ENCODE measurements around the gene ARF6. TPM values are rescaled to one million over a fixed set of nuclear protein-coding genes. Genes with fewer than 3 reads are reported as not detected.
"Not testable (repeated sequence)": the region's sequence is repeated elsewhere in the genome, so short reads cannot be mapped to it uniquely, and the experiment has no call there.

The ARF6 gene
- total RNA-seq, 1 donor from 2014 or later = 55.3 TPM

DNA sequence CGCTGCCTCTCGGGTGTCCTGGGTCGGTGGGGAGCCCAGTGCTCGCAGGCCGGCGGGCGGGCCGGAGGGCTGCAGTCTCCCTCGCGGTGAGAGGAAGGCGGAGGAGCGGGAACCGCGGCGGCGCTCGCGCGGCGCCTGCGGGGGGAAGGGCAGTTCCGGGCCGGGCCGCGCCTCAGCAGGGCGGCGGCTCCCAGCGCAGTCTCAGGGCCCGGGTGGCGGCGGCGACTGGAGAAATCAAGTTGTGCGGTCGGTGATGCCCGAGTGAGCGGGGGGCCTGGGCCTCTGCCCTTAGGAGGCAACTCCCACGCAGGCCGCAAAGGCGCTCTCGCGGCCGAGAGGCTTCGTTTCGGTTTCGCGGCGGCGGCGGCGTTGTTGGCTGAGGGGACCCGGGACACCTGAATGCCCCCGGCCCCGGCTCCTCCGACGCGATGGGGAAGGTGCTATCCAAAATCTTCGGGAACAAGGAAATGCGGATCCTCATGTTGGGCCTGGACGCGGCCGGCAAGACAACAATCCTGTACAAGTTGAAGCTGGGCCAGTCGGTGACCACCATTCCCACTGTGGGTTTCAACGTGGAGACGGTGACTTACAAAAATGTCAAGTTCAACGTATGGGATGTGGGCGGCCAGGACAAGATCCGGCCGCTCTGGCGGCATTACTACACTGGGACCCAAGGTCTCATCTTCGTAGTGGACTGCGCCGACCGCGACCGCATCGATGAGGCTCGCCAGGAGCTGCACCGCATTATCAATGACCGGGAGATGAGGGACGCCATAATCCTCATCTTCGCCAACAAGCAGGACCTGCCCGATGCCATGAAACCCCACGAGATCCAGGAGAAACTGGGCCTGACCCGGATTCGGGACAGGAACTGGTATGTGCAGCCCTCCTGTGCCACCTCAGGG lies 679 bp downstream of the ARF6 start:
- peaks cover 35% of the 10 kb centered on the region for H3K4me1 Mint-ChIP-seq (ENCODE audit: unreplicated experiment)
- TF ChIP-seq, protein P1, sequence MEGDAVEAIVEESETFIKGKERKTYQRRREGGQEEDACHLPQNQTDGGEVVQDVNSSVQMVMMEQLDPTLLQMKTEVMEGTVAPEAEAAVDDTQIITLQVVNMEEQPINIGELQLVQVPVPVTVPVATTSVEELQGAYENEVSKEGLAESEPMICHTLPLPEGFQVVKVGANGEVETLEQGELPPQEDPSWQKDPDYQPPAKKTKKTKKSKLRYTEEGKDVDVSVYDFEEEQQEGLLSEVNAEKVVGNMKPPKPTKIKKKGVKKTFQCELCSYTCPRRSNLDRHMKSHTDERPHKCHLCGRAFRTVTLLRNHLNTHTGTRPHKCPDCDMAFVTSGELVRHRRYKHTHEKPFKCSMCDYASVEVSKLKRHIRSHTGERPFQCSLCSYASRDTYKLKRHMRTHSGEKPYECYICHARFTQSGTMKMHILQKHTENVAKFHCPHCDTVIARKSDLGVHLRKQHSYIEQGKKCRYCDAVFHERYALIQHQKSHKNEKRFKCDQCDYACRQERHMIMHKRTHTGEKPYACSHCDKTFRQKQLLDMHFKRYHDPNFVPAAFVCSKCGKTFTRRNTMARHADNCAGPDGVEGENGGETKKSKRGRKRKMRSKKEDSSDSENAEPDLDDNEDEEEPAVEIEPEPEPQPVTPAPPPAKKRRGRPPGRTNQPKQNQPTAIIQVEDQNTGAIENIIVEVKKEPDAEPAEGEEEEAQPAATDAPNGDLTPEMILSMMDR (IDR thresholded peaks at IDR 0.05; ENCODE audit: unreplicated experiment) = no peak
- H3K4me3 Mint-ChIP-seq (ENCODE audit: unreplicated experiment) = peak overlapping the region; percentile 99
- H3K36me3 Mint-ChIP-seq (ENCODE audit: low read depth, unreplicated experiment) = peaks cover 28% of the 10 kb centered on the region
- H3K9me3 Mint-ChIP-seq (ENCODE audit: unreplicated experiment) = peaks cover 4% of the 10 kb centered on the region
- peak; percentile 57 for DNase-seq (ENCODE audit: low spot score)
- H3K27ac Mint-ChIP-seq (ENCODE audit: unreplicated experiment) = peak overlapping the region; percentile 95
- H3K27me3 Mint-ChIP-seq (ENCODE audit: unreplicated experiment) = peaks cover 14% of the 10 kb centered on the region

DNA sequence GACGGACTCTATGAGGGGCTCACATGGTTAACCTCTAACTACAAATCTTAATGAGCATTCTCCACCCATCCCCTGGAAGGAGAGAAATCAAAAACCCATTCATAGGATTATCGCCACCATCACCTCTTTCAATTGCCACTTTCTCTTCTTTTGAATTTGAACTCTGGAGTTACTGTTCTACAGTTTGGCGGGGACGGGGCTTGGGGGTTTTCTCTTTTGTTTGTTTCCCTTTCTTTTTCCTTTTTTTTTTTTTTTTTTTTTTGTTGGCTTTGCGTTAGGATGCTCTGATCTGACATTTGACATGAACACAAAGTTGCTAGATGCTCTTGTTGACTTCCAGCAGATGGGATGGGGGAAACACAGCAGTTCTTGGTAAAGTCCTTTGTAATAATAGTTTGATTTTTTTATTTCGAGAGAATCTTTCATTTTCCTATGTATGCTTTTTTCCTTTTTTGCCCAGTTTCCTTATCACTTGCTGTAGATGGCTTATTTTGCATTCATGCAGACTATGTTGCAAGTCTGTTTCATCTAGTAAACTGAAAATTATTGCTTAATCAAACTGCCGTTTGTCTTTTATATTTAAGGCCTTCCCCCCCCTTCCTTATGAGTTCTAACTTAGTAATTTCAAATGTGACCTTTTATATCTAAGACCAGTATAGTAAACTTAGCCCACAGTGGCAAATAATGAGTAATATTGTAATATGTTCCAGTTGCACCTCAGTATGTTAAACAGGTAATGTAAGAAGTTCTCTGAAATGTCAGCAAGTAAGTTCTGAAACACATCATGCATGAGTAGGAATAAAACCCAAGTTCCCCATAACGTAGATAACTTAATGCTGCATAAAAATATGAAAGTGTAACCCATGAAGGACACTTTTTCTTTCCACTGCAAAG lies 1.6 kb downstream of the ARF6 start:
- not testable (repeated sequence) for DNase-seq (ENCODE audit: low spot score); H3K9me3 Mint-ChIP-seq (ENCODE audit: unreplicated experiment)
- H3K4me3 Mint-ChIP-seq (ENCODE audit: unreplicated experiment) = peak overlapping the region; percentile 99
- peak overlapping the region; percentile 95 for H3K27ac Mint-ChIP-seq (ENCODE audit: unreplicated experiment)
- peaks cover 14% of the 10 kb centered on the region for H3K27me3 Mint-ChIP-seq (ENCODE audit: unreplicated experiment)
- H3K4me1 Mint-ChIP-seq (ENCODE audit: unreplicated experiment) = peaks cover 35% of the 10 kb centered on the region
- peaks cover 28% of the 10 kb centered on the region for H3K36me3 Mint-ChIP-seq (ENCODE audit: low read depth, unreplicated experiment)

DNA sequence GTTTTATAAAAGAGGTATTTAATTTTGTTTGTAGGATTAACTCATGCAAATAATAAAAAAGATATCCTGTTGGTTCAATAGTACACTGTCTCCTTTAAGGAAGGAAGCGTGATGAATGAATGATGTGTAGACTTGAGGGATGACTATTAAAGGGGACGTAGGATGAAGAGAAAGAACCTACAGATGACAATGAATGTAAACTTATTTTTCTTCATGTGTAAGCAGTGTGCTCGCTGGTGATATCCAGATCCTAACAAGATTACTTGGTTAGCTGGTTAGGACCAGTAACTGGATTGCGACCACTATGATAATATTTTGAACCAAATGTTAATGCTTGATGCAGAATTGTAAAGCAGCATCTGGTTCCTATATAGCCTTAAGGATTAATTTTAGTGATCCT lies 2.6 kb downstream of the ARF6 start:
- H3K27me3 Mint-ChIP-seq (ENCODE audit: unreplicated experiment) = peaks cover 14% of the 10 kb centered on the region
- H3K27ac Mint-ChIP-seq (ENCODE audit: unreplicated experiment) = no peak overlapping the region
- peak overlapping the region; percentile 78 for H3K4me3 Mint-ChIP-seq (ENCODE audit: unreplicated experiment)
- peaks cover 28% of the 10 kb centered on the region for H3K36me3 Mint-ChIP-seq (ENCODE audit: low read depth, unreplicated experiment)
- DNase-seq (ENCODE audit: low spot score) = no peak
- peaks cover 4% of the 10 kb centered on the region for H3K9me3 Mint-ChIP-seq (ENCODE audit: unreplicated experiment)
- TF ChIP-seq, protein P1 (IDR thresholded peaks at IDR 0.05; ENCODE audit: unreplicated experiment) = no peak
- peaks cover 35% of the 10 kb centered on the region for H3K4me1 Mint-ChIP-seq (ENCODE audit: unreplicated experiment)

DNA sequence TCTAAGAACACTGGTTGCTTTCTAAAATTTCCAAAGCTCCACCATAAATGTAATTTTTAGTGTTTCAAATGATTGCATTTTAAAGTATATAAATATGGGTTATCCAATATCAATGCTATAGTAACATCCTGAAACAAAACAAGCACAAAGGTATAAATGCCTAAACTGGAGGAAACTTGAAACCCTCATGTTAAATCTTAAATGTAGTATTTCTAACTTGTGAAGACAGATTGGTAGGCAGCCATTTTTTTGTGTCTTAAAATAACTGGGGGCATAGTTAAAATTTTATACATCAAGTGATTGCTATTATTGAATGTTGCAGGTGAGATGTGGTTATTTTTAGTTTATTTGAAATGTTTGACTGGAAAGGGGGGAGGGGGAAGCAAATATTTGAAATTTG lies 3.4 kb downstream of the ARF6 start:
- Mint-ChIP-seq H3K4me3 (ENCODE audit: unreplicated experiment) (peak overlapping the region; percentile 68), H3K27me3 (ENCODE audit: unreplicated experiment) (peaks cover 14% of the 10 kb centered on the region), H3K4me1 (ENCODE audit: unreplicated experiment) (peaks cover 35% of the 10 kb centered on the region), H3K36me3 (ENCODE audit: low read depth, unreplicated experiment) (peaks cover 28% of the 10 kb centered on the region), H3K27ac (ENCODE audit: unreplicated experiment) (peak overlapping the region; percentile 17)
- H3K9me3 Mint-ChIP-seq (ENCODE audit: unreplicated experiment); DNase-seq (ENCODE audit: low spot score): not testable (repeated sequence)

DNA sequence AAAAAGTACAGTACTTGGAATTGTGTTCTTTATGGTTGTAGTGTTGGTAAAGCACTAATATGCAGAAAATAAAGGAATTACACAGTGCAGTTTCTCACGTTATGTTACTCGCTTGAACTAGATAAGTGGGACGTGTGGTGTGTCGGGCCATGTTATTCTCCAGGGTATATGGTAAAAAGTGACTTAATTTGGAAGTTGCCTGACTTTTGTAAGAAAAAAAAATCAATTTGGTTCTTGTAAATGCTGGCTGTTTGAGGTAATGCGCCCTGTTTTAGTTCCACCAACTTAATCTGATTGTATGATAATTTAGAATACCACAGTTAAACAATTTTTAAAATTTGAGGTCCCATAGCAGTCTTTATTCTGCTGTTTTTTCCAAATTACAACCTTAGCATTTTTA lies 4.1 kb downstream of the ARF6 start:
- peaks cover 33% of the 10 kb centered on the region for H3K4me1 Mint-ChIP-seq (ENCODE audit: unreplicated experiment)
- peak overlapping the region; percentile 57 for H3K4me3 Mint-ChIP-seq (ENCODE audit: unreplicated experiment)
- TF ChIP-seq, protein P1 (IDR thresholded peaks at IDR 0.05; ENCODE audit: unreplicated experiment) = no peak
- no peak for DNase-seq (ENCODE audit: low spot score)
- peak overlapping the region; percentile 40 for H3K27ac Mint-ChIP-seq (ENCODE audit: unreplicated experiment)
- H3K9me3 Mint-ChIP-seq (ENCODE audit: unreplicated experiment) = peaks cover 4% of the 10 kb centered on the region
- peaks cover 13% of the 10 kb centered on the region for H3K27me3 Mint-ChIP-seq (ENCODE audit: unreplicated experiment)
- H3K36me3 Mint-ChIP-seq (ENCODE audit: low read depth, unreplicated experiment) = peaks cover 26% of the 10 kb centered on the region

All from endothelial cell (in vitro differentiated cells).